GM21723 (cell line): Measurements from ENCODE around the gene SERPINB6.
"Not testable (repeated sequence)": the region's sequence is repeated elsewhere in the genome, so short reads cannot be mapped to it uniquely, and the experiment has no call there.

Experiments used
- ATAC-seq: cut with Tn5 transposase; IDR thresholded peaks from one replicate; pipeline ENCODE4 v1.9.1; 2021; ENCODE audit warnings: mild to moderate bottlenecking, moderate library complexity; ENCODE audit not compliant: unreplicated experiment

SERPINB6 gene

GRCh38 chr6:2940010-2940850 lies 31.1 kb downstream of the SERPINB6 start:
- ATAC-seq, result peak; percentile 96

- ATAC-seq, result no peak
Observed at GRCh38 chr6:2939315-2940009, 31.9 kb downstream of the SERPINB6 start.

GRCh38 chr6:2938632-2939083 lies 32.7 kb downstream of the SERPINB6 start:
- no peak for ATAC-seq

GRCh38 chr6:2938004-2938631 lies 33.2 kb downstream of the SERPINB6 start:
- no peak for ATAC-seq

DNA sequence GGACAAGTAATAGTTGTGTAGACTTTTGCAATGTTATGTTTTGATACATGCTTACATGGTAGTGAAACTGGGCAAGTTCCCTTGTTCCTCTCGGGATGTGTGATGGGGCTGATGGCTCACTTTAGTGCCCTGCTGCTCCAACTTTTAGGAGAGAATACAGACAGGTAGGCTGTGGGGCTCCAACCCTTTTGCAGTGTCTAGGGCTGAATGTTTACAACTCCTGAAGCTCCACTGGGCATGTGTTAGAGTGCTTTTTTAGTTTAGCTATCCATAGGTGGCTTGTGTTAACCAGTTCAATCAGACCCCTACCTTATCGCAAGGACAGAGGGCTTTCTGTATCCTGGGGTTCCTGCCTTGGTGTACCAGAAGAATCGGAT lies 33.8 kb downstream of the SERPINB6 start:
- ATAC-seq, result no peak

DNA sequence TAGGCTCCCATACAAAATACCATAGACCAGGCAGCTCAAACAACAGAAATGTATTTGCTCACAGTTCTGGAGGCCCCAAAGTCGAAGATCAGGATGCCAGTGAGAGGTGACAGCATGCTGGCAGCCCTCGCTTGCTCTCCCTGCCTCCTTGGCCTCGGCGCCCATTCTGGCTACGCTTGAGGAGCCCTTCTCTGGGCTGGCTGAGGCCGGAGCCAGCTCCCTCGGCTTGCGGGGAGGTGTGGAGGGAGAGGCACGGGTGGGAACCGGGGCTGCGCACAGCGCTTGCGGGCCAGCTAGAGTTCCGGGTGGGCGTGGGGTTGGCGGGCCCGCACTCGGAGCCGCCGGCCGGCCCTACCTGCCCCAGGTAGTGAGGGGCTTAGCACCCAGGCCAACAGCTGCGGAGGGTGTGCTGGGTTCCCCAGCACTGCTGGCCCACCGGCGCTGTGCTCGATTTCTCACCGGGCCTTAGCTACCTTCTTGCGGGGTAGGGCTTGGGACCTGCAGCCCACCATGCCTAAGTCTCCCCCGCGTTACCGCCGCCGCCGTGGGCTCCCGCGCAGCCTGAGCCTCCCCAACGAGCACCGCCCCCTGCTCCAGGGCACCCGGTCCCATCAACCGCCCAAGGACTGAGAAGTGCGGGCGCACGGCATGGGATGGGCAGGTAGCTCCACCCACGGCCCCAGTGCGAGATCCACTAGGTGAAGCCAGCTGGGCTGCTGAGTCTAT lies 35.6 kb downstream of the SERPINB6 start:
- no peak for ATAC-seq

GRCh38 chr6:2934057-2934456 lies 37.3 kb downstream of the SERPINB6 start:
- no peak for ATAC-seq

DNA sequence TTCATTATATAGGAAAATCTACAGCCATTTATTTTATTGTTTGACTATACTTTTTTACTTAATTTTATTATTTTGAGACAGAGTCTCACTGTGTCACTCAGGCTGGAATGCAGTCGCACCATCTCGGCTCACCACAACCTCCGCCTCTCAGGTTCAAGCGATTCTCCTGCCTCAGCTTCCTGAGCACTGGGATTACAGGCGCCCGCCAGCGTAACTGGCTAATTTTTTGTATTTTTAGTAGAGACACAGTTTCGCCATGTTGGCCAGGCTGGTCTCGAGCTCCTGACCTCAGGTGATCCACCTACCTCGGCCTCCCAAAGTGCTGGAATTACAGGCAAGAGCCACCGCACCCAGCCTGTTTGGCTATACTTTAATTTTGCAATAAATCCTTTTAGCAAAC lies 38.5 kb downstream of the SERPINB6 start:
- not testable (repeated sequence) for ATAC-seq

DNA sequence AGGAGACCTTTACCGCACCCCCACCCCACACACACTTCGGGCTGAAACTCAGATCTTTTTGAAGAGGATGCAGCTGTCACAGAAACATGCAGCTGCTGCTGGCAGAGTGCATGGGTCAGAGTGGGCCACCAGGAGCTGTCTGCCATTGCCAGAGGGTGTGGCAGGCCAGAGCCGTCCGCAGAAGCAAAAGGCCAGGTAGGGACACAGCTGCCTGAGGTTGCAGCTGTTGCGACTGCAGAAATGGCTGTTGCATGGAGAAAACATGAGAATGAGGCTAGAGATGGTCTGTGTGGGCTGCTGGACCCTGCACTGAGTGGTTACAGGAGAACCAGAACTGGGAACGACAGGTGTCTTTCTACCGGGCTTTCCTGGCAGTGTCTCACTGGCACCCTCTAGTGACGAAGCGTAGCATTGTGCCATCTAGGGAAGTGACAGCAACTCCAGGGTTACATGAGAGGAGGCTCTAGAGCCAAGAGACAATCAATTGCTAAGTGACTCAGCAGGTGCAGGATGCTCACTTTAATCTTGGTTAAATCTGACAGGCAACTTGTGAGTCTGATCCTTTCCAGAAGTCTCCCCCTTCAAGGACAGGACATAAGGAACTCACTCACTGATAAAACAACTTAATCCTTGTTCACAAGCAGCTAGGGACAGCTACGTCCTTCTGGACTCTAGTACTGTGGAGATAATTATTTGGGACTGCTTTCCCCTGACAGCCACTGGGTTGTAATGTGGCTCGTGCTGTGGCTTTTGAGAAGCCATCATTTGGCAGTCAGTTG lies 39.2 kb downstream of the SERPINB6 start:
- peak; percentile 79 for ATAC-seq

- no peak for ATAC-seq
Observed at GRCh38 chr6:2931055-2931454, 40.3 kb downstream of the SERPINB6 start.

- not testable (repeated sequence) for ATAC-seq
Observed at GRCh38 chr6:2927931-2928330, 43.4 kb downstream of the SERPINB6 start.

GRCh38 chr6:2925842-2926747 lies 45.3 kb downstream of the SERPINB6 start:
- not testable (repeated sequence) for ATAC-seq

DNA sequence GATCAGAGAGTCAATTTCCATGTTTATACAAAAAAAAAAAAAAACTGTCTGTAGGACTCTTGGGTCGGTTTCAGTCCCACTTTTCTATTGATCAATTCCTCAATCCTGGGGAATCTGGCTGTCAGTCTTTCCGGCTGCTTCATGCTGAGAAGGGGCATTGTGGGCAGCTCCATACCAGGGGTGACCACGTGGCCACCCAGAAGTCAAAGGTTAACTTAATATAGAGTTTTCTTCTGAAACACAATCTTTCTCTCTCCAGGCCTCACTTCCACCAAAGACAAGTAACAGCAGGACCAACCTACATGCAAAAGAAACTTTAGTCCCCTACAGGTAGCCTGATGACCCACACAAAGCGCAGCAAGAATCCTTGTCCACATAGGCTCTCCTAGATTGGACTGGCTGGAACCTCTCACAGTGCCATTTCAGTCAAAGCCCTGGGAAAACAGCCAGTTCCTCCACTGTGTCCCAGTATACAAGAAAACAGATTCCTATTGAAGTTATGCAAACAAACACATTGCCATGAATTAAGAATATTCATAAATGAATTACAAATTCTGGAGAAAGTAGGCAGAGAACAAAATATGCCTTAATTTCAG lies 49.7 kb downstream of the SERPINB6 start:
- no peak for ATAC-seq

GRCh38 chr6:2920671-2921112 lies 50.7 kb downstream of the SERPINB6 start:
- no peak for ATAC-seq

DNA sequence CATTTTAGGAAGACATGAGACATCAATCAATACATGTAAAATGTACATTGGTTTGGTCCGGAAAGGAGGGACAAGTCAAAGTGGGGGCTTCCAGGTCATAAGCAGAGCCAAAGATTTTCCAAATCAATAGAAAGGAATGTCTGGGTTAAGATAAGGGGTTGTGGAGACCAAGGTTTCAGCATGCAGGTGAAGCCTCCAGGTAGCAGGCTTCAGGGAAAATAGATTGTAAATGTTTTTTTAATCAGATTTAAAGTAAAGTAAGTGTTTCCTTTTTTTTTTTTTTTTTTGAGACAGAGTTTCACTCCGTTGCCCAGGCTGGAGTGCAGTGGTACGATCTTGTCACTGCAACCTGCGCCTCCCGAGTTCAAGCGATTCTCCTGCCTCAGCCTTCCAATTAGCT lies 51.5 kb downstream of the SERPINB6 start:
- ATAC-seq, result no peak

- ATAC-seq, result no peak
Observed at GRCh38 chr6:2919401-2919800, 52.0 kb downstream of the SERPINB6 start.

- no peak for ATAC-seq
Observed at GRCh38 chr6:2918936-2919335, 52.4 kb downstream of the SERPINB6 start.

DNA sequence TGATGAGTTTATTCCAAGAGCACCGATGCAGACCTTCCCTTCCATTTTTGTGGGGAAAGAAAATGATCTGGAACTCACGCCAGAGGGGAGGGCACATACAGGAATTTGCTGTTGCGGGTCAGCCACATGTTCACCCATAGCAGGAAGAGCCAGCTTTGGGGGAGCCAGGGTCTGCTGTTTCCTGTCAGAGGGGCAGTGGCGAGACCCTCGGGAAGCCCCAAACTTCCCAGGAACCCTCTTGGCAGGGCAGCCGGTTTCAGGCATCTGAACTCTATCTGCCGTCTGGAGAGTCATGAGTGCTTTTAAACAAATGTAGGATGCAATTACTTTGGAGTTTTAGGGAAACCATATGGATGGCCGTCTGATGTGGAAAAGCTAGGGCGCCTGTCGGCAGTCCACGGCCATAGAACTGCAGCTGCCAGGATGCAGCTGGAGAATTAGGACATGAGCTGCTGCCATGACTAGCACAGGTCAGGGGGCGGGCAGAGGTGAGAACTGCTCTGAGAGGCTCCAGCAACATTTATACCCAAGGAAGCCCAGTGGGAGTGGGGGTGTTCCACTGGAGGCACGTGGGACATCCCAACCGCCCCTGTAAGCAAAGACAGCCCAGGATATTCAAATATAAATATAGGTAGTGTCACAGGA lies 53.4 kb downstream of the SERPINB6 start:
- no peak for ATAC-seq
